ENCODE measurements around the gene SOWAHD.

The SOWAHD gene
- 0.26 to 0.77 (median 0.35) reads per million in 3 donors for total RNA-seq

- Histone ChIP-seq H3K4me1 (ENCODE audit: control insufficient read depth, insufficient read depth, low read length, poor library complexity, severe bottlenecking) (peaks cover 32% of the 10 kb centered on the region), H3K36me3 (ENCODE audit: control insufficient read depth, insufficient read depth, low read length) (no peaks in the 10 kb centered on the region), H3K4me3 (ENCODE audit: insufficient read depth, low read depth, low read length, poor library complexity, severe bottlenecking) (peak within 1 kb of the TSS; percentile 64), H3K9me3 (ENCODE audit: control insufficient read depth, low read length) (no peaks in the 10 kb centered on the region), H3K27me3 (replicated peaks; ENCODE audit: control insufficient read depth, insufficient read depth, low read length, poor library complexity, severe bottlenecking) (no peaks in the 10 kb centered on the region), H3K27ac (ENCODE audit: insufficient read depth, low read length, poor library complexity, severe bottlenecking) (peak within 1 kb of the TSS; percentile 61)
- peak in 2 of 3 donors; percentile 16 to 24 for DNase-seq
These were observed at the start of gene SOWAHD for GRCh38 chrX:119757979-119758730. TSS of gene SOWAHD (plus strand) at chrX:119758588. CDS start at chrX:119758668, 80 bp downstream.

GRCh38 chrX:119708936-119709335 lies 49.5 kb upstream of the SOWAHD start:
- H3K27me3 ChIP-seq (replicated peaks; ENCODE audit: control insufficient read depth, insufficient read depth, low read length, poor library complexity, severe bottlenecking): no peaks in the 10 kb centered on the region
- H3K4me1 ChIP-seq (ENCODE audit: control insufficient read depth, insufficient read depth, low read length, poor library complexity, severe bottlenecking): no peaks in the 10 kb centered on the region
- DNase-seq: no peak
- H3K27ac ChIP-seq (ENCODE audit: insufficient read depth, low read length, poor library complexity, severe bottlenecking): no peak overlapping the region
- no peaks in the 10 kb centered on the region for H3K36me3 ChIP-seq (ENCODE audit: control insufficient read depth, insufficient read depth, low read length)
- no peak overlapping the region for H3K4me3 ChIP-seq (ENCODE audit: insufficient read depth, low read depth, low read length, poor library complexity, severe bottlenecking)
- H3K9me3 ChIP-seq (ENCODE audit: control insufficient read depth, low read length): no peaks in the 10 kb centered on the region

GRCh38 chrX:119709630-119710029 lies 48.8 kb upstream of the SOWAHD start:
- DNase-seq: no peak
- H3K9me3 ChIP-seq (ENCODE audit: control insufficient read depth, low read length): no peaks in the 10 kb centered on the region
- no peak overlapping the region for H3K4me3 ChIP-seq (ENCODE audit: insufficient read depth, low read depth, low read length, poor library complexity, severe bottlenecking)
- no peak overlapping the region for H3K27ac ChIP-seq (ENCODE audit: insufficient read depth, low read length, poor library complexity, severe bottlenecking)
- no peaks in the 10 kb centered on the region for H3K36me3 ChIP-seq (ENCODE audit: control insufficient read depth, insufficient read depth, low read length)
- H3K4me1 ChIP-seq (ENCODE audit: control insufficient read depth, insufficient read depth, low read length, poor library complexity, severe bottlenecking): no peaks in the 10 kb centered on the region
- no peaks in the 10 kb centered on the region for H3K27me3 ChIP-seq (replicated peaks; ENCODE audit: control insufficient read depth, insufficient read depth, low read length, poor library complexity, severe bottlenecking)

GRCh38 chrX:119721487-119721886 lies 36.9 kb upstream of the SOWAHD start:
- H3K36me3 ChIP-seq (ENCODE audit: control insufficient read depth, insufficient read depth, low read length): no peaks in the 10 kb centered on the region
- H3K4me3 ChIP-seq (ENCODE audit: insufficient read depth, low read depth, low read length, poor library complexity, severe bottlenecking): no peak overlapping the region
- no peaks in the 10 kb centered on the region for H3K27me3 ChIP-seq (replicated peaks; ENCODE audit: control insufficient read depth, insufficient read depth, low read length, poor library complexity, severe bottlenecking)
- H3K4me1 ChIP-seq (ENCODE audit: control insufficient read depth, insufficient read depth, low read length, poor library complexity, severe bottlenecking): no peaks in the 10 kb centered on the region
- no peak overlapping the region for H3K27ac ChIP-seq (ENCODE audit: insufficient read depth, low read length, poor library complexity, severe bottlenecking)
- no peaks in the 10 kb centered on the region for H3K9me3 ChIP-seq (ENCODE audit: control insufficient read depth, low read length)
- DNase-seq: no peak

GRCh38 chrX:119721926-119722325 lies 36.5 kb upstream of the SOWAHD start:
- DNase-seq: no peak
- Histone ChIP-seq H3K4me1 (ENCODE audit: control insufficient read depth, insufficient read depth, low read length, poor library complexity, severe bottlenecking) (peaks cover 2% of the 10 kb centered on the region), H3K4me3 (ENCODE audit: insufficient read depth, low read depth, low read length, poor library complexity, severe bottlenecking) (no peak overlapping the region), H3K36me3 (ENCODE audit: control insufficient read depth, insufficient read depth, low read length) (no peaks in the 10 kb centered on the region), H3K27me3 (replicated peaks; ENCODE audit: control insufficient read depth, insufficient read depth, low read length, poor library complexity, severe bottlenecking) (no peaks in the 10 kb centered on the region), H3K27ac (ENCODE audit: insufficient read depth, low read length, poor library complexity, severe bottlenecking) (no peak overlapping the region), H3K9me3 (ENCODE audit: control insufficient read depth, low read length) (no peaks in the 10 kb centered on the region)

GRCh38 chrX:119726900-119727555 lies 31.4 kb upstream of the SOWAHD start:
- Histone ChIP-seq H3K36me3 (ENCODE audit: control insufficient read depth, insufficient read depth, low read length) (no peaks in the 10 kb centered on the region), H3K27me3 (replicated peaks; ENCODE audit: control insufficient read depth, insufficient read depth, low read length, poor library complexity, severe bottlenecking) (no peaks in the 10 kb centered on the region), H3K4me3 (ENCODE audit: insufficient read depth, low read depth, low read length, poor library complexity, severe bottlenecking) (no peak overlapping the region), H3K27ac (ENCODE audit: insufficient read depth, low read length, poor library complexity, severe bottlenecking) (no peak overlapping the region), H3K9me3 (ENCODE audit: control insufficient read depth, low read length) (no peaks in the 10 kb centered on the region), H3K4me1 (ENCODE audit: control insufficient read depth, insufficient read depth, low read length, poor library complexity, severe bottlenecking) (peaks cover 3% of the 10 kb centered on the region)
- DNase-seq: no peak

- Histone ChIP-seq H3K9me3 (ENCODE audit: control insufficient read depth, low read length) (no peaks in the 10 kb centered on the region), H3K4me3 (ENCODE audit: insufficient read depth, low read depth, low read length, poor library complexity, severe bottlenecking) (no peak overlapping the region), H3K36me3 (ENCODE audit: control insufficient read depth, insufficient read depth, low read length) (no peaks in the 10 kb centered on the region), H3K27ac (ENCODE audit: insufficient read depth, low read length, poor library complexity, severe bottlenecking) (no peak overlapping the region), H3K4me1 (ENCODE audit: control insufficient read depth, insufficient read depth, low read length, poor library complexity, severe bottlenecking) (peaks cover 3% of the 10 kb centered on the region), H3K27me3 (replicated peaks; ENCODE audit: control insufficient read depth, insufficient read depth, low read length, poor library complexity, severe bottlenecking) (no peaks in the 10 kb centered on the region)
- no peak for DNase-seq
These were observed 29.9 kb upstream of the SOWAHD start for GRCh38 chrX:119728487-119728886.

- no peaks in the 10 kb centered on the region for H3K9me3 ChIP-seq (ENCODE audit: control insufficient read depth, low read length)
- peak; percentile 23 to 50 (median 41) for DNase-seq
- H3K4me3 ChIP-seq (ENCODE audit: insufficient read depth, low read depth, low read length, poor library complexity, severe bottlenecking): no peak overlapping the region
- peaks cover 3% of the 10 kb centered on the region for H3K4me1 ChIP-seq (ENCODE audit: control insufficient read depth, insufficient read depth, low read length, poor library complexity, severe bottlenecking)
- no peaks in the 10 kb centered on the region for H3K27me3 ChIP-seq (replicated peaks; ENCODE audit: control insufficient read depth, insufficient read depth, low read length, poor library complexity, severe bottlenecking)
- no peaks in the 10 kb centered on the region for H3K36me3 ChIP-seq (ENCODE audit: control insufficient read depth, insufficient read depth, low read length)
- H3K27ac ChIP-seq (ENCODE audit: insufficient read depth, low read length, poor library complexity, severe bottlenecking): no peak overlapping the region
These were observed 28.8 kb upstream of the SOWAHD start for GRCh38 chrX:119729408-119730201.

GRCh38 chrX:119734897-119735339 lies 23.5 kb upstream of the SOWAHD start:
- Histone ChIP-seq H3K27me3 (replicated peaks; ENCODE audit: control insufficient read depth, insufficient read depth, low read length, poor library complexity, severe bottlenecking) (no peaks in the 10 kb centered on the region), H3K27ac (ENCODE audit: insufficient read depth, low read length, poor library complexity, severe bottlenecking) (no peak overlapping the region), H3K9me3 (ENCODE audit: control insufficient read depth, low read length) (no peaks in the 10 kb centered on the region), H3K36me3 (ENCODE audit: control insufficient read depth, insufficient read depth, low read length) (no peaks in the 10 kb centered on the region), H3K4me3 (ENCODE audit: insufficient read depth, low read depth, low read length, poor library complexity, severe bottlenecking) (no peak overlapping the region), H3K4me1 (ENCODE audit: control insufficient read depth, insufficient read depth, low read length, poor library complexity, severe bottlenecking) (no peaks in the 10 kb centered on the region)
- no peak for DNase-seq
